ENCODE results near the gene SND1. TPM values are rescaled to one million over a fixed set of nuclear protein-coding genes. Genes with fewer than 3 reads are reported as not detected.

Gene SND1
- total and polyA plus RNA-seq, 10 donors = 61.7 to 173 (median 116) TPM

DNA sequence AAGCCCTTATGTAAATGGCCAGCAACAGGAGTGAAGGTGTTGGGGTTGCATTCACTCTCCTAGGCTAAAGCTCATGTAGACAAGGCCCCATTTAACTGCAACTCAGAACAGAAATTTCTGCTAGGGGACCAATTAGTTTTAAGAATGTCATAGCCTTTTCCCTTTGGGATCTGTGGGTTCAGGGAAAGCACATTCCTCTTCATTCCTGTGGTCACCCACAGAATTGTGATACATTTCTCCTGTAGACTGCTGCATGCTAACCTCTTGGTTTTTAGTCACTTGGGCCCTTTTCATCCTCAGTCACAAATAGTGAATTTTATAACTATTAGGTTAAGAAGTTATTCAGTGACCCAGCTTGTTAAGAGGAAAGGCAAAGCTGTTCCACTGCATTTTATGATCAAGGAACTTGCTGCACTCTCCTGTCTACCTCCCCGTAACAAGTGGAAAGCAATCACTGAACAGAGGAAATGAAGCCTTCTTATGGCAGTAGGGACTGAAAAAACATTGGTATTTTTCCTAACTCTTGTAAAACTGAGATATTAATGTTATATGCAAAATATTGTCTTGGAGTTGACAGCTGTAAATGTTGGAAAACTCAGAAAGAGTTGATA, 124.9 kb downstream of the SND1 start:
- Histone ChIP-seq H3K27me3 (replicated peaks in 1 of 7) (no peaks in the 10 kb centered on the region), H3K4me1 (peaks cover 0 to 16% (median 9%) of the 10 kb centered on the region in 6 donors), H3K9me3 (no peaks in the 10 kb centered on the region), H3K4me3 (no peak overlapping the region), H3K36me3 (no peaks in the 10 kb centered on the region), H3K27ac (no peak overlapping the region)
- intact Hi-C loops (cut with DNase I; ENCODE audit: low total_unique reads) = no loop called here
- no peak for DNase-seq
- TF ChIP-seq POLR2AphosphoS5 (IDR thresholded peaks at IDR 0.05) = no peak
- TF ChIP-seq POLR2A (IDR thresholded peaks at IDR 0.05) = no peak
- TF ChIP-seq, protein P1, sequence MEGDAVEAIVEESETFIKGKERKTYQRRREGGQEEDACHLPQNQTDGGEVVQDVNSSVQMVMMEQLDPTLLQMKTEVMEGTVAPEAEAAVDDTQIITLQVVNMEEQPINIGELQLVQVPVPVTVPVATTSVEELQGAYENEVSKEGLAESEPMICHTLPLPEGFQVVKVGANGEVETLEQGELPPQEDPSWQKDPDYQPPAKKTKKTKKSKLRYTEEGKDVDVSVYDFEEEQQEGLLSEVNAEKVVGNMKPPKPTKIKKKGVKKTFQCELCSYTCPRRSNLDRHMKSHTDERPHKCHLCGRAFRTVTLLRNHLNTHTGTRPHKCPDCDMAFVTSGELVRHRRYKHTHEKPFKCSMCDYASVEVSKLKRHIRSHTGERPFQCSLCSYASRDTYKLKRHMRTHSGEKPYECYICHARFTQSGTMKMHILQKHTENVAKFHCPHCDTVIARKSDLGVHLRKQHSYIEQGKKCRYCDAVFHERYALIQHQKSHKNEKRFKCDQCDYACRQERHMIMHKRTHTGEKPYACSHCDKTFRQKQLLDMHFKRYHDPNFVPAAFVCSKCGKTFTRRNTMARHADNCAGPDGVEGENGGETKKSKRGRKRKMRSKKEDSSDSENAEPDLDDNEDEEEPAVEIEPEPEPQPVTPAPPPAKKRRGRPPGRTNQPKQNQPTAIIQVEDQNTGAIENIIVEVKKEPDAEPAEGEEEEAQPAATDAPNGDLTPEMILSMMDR (IDR thresholded peaks at IDR 0.05 in 8 of 11, conservative IDR thresholded peaks at IDR 0.05 in 3 of 11) = no peak
- WGBS, 5 donors = 89 to 97% (median 93%) methylated on average over 1 of the region's 1 CpG

DNA sequence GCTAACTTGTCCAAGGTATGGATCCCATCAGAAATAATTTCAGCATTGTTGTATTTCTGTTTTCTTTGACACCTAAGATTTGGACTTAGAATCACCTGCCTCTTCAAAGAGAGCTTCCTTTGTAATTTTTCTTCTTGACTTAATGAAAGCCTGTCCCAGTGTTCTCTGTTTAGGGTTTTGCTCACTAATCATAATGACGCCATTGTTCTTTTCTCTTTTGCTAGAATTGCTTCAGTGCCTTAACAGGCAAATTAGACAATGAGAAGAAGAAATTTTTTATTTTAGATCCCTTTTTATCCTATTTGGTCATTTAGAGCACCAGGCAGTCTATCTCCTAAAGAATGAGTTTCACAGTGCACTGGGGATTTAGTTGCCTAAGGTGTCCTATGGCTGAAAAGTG, 128.5 kb downstream of the SND1 start:
- Histone ChIP-seq H3K27me3 (replicated peaks in 1 of 7) (no peaks in the 10 kb centered on the region), H3K9me3 (no peaks in the 10 kb centered on the region), H3K36me3 (peaks cover 0 to 5% (median 0%) of the 10 kb centered on the region in 6 donors), H3K4me1 (peaks cover 0 to 40% (median 29%) of the 10 kb centered on the region in 6 donors), H3K27ac (no peak overlapping the region), H3K4me3 (no peak overlapping the region)
- no peak for TF ChIP-seq POLR2AphosphoS5 (IDR thresholded peaks at IDR 0.05)
- no peak for TF ChIP-seq POLR2A (IDR thresholded peaks at IDR 0.05)
- TF ChIP-seq, protein P1 (IDR thresholded peaks at IDR 0.05 in 8 of 11, conservative IDR thresholded peaks at IDR 0.05 in 3 of 11) = no peak
- intact Hi-C loops (cut with DNase I; ENCODE audit: low total_unique reads) = no loop called here
- WGBS, 5 donors = 92 to 100% (median 95%) methylated on average over 1 of the region's 1 CpG
- DNase-seq = no peak

DNA sequence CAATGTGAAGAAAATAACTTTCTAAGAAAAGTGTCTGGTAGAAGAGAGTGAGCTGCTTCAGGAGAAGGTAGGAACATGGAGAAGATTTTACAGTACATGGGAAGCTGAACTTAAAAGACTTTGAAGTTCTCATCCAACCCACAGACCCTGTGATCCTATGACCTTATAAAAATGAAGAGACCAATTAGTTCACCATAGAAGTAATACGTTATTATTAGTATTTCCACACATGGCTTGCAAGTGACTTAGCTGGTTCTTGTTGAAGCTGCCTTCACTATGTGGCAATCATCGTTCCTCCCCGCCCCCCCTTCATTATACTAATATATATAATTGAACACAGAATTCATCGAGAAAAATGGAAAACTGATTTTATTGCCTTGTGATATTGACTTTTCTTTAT, 129.1 kb downstream of the SND1 start:
- Histone ChIP-seq H3K4me1 (peaks cover 0 to 45% (median 29%) of the 10 kb centered on the region in 6 donors), H3K27ac (no peak overlapping the region), H3K9me3 (no peaks in the 10 kb centered on the region), H3K4me3 (no peak overlapping the region), H3K27me3 (replicated peaks in 1 of 7) (no peaks in the 10 kb centered on the region), H3K36me3 (peaks cover 0 to 5% (median 0%) of the 10 kb centered on the region in 6 donors)
- no peak for DNase-seq
- intact Hi-C loops (cut with DNase I; ENCODE audit: low total_unique reads) = no loop called here
- TF ChIP-seq POLR2A (IDR thresholded peaks at IDR 0.05) (no peak), POLR2AphosphoS5 (IDR thresholded peaks at IDR 0.05) (no peak)
- TF ChIP-seq, protein P1 (IDR thresholded peaks at IDR 0.05 in 8 of 11, conservative IDR thresholded peaks at IDR 0.05 in 3 of 11) = no peak
- 39 to 66% (median 56%) methylated on average over 4 of the region's 4 CpGs for WGBS, 5 donors

DNA sequence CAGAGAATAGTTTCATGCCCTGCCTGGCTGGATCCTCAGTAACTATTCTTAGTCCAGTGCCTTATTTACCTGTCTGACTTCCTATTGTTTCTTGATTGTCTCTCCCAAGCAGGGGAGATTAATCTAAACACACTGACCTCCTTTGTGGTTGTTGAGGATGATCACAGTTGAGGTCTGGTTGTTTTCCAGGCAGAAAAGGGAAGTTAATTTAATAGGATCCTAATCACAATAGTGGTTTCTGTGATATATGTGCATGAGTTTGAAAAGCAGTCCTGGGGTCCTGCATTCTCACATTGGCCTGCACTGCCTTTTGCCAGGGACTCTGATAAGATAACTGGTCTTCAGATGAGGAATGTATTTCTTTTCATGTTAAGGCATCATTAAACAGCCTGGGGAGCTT, 130.1 kb downstream of the SND1 start:
- Histone ChIP-seq H3K4me3 (no peak overlapping the region), H3K27ac (peak overlapping the region in 4 of 8 donors; percentile 3 to 66 (median 59)), H3K4me1 (peaks cover 0 to 48% (median 32%) of the 10 kb centered on the region in 6 donors), H3K9me3 (no peaks in the 10 kb centered on the region), H3K27me3 (replicated peaks in 1 of 7) (no peaks in the 10 kb centered on the region), H3K36me3 (peaks cover 0 to 5% (median 0%) of the 10 kb centered on the region in 6 donors)
- intact Hi-C loops (cut with DNase I; ENCODE audit: low total_unique reads) = no loop called here
- no peak for DNase-seq
- TF ChIP-seq, protein P1 (IDR thresholded peaks at IDR 0.05 in 8 of 11, conservative IDR thresholded peaks at IDR 0.05 in 3 of 11) = no peak
- TF ChIP-seq POLR2AphosphoS5 (IDR thresholded peaks at IDR 0.05) (no peak), POLR2A (IDR thresholded peaks at IDR 0.05) (no peak)
